HG02571 (cell line): ENCODE results near the gene NCOA7.
"Not testable (repeated sequence)": the region's sequence is repeated elsewhere in the genome, so short reads cannot be mapped to it uniquely, and the experiment has no call there.

Experiments used
- ATAC-seq: cut with Tn5 transposase; IDR thresholded peaks from one replicate; pipeline ENCODE4 v1.9.1; 2021; ENCODE audit warnings: mild to moderate bottlenecking, moderate library complexity; ENCODE audit not compliant: unreplicated experiment

The NCOA7 gene

DNA sequence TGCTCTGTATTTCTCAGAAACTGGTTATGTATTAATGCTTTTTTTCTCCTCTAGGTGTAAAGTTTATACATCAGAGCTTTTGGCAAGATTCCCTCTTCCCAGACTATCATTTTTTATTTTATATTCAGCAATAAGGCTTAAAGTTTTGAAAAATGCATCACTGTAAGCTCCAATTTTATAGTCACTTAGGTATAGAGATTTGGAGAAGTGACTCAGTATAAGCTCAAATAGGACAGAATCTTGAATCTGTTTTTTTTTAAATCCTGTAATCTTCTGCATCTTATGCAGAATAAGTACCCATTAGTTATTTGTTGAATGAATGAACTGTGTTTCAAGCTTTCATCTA, 1.0 kb downstream of the NCOA7 start:
- no peak for ATAC-seq

GRCh38 chr6:125792172-125792571, 1.4 kb downstream of the NCOA7 start:
- no peak for ATAC-seq

- no peak for ATAC-seq
Measured at GRCh38 chr6:125792680-125793079, 1.9 kb downstream of the NCOA7 start.

GRCh38 chr6:125793280-125793679, 2.5 kb downstream of the NCOA7 start:
- no peak for ATAC-seq

DNA sequence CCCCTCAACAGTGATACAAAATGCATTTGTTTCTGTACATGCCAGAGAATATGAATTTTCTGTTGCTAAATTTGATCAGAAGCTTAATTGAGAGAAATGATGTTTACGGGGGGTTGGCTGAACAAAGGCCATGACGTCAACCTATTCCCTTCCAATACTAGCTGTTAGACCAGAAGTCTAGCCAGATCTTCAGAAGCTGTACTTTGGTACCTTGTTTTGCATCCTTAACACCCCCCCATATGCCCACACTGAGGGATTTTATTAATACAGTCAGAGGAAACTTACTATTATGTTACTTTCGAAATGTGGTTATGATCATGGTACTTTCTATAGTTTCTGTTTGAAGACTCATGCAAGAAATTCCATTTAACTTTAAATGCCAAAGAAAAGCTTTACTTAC, 3.1 kb downstream of the NCOA7 start:
- ATAC-seq, result no peak

GRCh38 chr6:125794342-125795137, 3.8 kb downstream of the NCOA7 start:
- no peak for ATAC-seq

DNA sequence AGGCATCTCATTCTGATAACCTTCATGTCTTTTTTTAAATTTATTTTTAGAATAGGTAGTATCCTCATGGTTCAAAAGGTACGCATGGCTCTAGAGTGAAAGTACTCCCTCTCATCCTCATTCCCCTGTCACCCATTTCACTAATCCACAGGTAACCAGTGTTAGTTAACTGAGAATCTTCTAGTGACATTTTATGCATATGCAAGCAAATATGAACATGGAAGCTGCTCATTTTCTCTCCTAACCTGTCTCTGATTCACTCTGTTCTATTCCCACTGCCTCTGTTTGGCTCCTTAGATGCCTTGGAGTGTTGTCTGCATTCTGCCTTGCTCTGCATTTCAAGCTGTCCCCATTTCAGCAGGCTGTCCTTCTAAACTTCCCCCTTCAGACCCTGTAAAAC, 4.5 kb downstream of the NCOA7 start:
- ATAC-seq, result no peak

- ATAC-seq, result no peak
Measured at GRCh38 chr6:125797120-125797885, 6.5 kb downstream of the NCOA7 start.

- ATAC-seq, result no peak
Measured at GRCh38 chr6:125797886-125798444, 7.2 kb downstream of the NCOA7 start.

DNA sequence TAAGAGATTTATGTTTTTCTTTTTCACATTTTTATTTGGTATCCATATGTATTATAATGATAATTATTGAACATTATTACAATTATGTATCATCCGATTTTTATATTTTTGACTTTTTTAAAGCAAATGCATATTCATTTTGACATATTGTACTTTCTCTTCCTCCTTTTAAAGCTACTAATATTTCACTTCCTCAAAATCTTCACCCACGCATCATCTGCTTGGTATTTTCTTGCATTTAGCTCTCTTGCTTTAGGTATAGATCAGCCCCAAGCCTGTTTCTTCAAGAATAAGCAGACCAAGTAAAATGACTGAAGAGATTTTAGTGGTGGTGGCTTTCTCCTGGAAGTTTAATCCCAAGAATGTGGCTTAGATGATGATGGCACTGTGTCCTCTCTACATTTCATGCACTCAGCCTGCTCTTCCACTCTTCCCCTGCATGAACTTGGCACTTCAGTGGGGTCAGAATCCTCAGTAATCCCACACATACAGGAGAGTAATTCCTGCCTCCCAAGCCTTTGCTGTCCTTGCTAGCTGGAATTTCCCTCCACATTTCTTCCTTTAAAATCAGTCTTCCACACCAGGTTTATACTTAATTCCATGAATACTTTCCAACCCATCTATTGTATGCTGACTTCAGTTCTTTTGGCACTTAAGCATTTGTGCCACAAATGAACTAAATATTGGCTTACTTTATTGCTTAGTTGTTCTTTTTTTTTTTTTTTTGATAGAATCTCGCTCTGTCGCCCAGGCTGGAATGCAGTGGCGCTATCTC, 8.2 kb downstream of the NCOA7 start:
- peak; percentile 94 for ATAC-seq

- no peak for ATAC-seq
Measured at GRCh38 chr6:125802383-125802782, 11.6 kb downstream of the NCOA7 start.

- ATAC-seq, result no peak
Measured at GRCh38 chr6:125802943-125803377, 12.2 kb downstream of the NCOA7 start.

- ATAC-seq, result peak; percentile 54
Measured at GRCh38 chr6:125804264-125804663, 13.5 kb downstream of the NCOA7 start.

DNA sequence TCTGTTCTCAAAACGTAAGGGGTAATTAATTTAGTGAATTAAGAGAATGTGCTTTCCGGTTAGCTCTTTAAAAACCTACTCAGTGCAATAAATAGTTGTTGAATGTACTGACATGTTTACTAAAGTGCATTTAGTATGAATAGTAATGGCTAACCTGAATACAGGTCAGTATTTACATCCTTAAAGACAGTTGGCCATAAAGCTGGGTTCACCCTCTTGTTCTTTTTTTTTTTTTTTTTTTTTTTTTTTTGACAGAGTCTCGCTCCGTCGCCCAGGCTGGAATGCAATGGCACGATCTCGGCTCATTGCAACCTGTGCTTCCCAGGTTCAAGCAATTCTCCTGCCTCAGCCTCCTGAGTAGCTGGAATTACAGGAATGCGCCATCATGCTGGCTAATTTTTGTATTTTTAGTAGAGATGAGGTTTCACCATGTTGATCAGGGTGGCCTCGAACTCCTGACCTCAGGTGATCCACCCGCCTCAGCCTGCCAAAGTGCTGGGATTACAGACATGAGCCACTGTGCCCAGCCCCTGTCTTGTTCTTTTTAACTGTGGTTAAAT, 14.2 kb downstream of the NCOA7 start:
- ATAC-seq, result not testable (repeated sequence)

DNA sequence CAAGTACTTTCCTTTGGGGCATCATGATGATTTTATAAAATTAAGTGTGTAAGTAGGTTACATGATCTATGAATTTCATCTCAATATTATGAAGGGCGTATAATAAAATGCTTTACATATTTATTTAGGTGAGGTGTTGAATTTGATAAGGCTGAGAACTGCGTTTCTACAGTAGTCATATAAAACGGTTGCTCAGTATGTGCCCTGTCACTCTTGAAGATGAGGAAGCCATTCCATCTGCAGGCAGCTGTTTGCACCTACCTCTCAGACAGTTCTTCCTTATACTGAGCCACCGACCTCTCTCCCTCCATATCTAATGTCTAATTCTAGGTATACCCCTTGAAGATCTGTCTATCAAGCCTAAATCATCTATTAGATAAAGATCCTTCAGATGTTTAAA, 16.1 kb downstream of the NCOA7 start:
- no peak for ATAC-seq

DNA sequence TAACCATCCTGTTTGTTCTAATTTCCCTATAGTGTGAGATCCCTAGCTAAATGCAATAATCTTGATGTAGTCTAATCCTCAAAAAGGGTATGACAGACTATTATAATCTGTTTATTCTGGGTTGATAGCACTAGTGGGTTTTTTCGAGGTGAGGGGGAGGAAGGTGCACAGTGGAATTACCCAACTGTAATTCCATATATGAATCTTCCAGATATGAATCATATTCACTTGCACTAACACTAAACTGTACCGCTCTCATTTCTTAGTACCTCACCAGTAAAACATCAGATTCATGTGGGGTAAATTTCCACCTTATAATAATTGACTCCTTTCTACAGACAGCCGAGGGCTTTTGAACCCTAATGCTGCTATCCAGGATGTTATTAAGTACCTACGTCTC, 16.5 kb downstream of the NCOA7 start:
- peak; percentile 40 for ATAC-seq

DNA sequence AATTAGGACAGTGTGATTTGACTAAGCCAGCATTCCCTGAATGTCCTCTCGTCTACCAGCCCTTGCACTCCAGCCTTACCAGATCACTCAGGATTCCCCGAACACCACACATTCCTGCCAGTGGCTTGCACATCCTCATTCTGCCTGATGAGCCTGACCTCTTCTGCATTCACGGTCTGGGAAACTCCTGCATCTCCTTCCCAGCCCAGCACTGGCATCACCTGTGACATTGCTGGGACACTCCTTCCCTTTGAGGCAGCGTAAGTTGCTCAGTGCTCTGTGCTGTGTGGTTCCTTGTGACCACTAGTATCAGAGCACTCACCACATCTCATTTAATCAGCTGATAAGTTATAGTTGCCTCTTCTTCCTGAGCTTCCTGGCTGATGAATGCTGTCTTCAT, 17.3 kb downstream of the NCOA7 start:
- no peak for ATAC-seq

- ATAC-seq, result no peak
Measured at GRCh38 chr6:125808591-125808990, 17.8 kb downstream of the NCOA7 start.

GRCh38 chr6:125809570-125810170, 18.9 kb downstream of the NCOA7 start:
- ATAC-seq, result no peak

GRCh38 chr6:125810445-125810844, 19.7 kb downstream of the NCOA7 start:
- ATAC-seq, result no peak

DNA sequence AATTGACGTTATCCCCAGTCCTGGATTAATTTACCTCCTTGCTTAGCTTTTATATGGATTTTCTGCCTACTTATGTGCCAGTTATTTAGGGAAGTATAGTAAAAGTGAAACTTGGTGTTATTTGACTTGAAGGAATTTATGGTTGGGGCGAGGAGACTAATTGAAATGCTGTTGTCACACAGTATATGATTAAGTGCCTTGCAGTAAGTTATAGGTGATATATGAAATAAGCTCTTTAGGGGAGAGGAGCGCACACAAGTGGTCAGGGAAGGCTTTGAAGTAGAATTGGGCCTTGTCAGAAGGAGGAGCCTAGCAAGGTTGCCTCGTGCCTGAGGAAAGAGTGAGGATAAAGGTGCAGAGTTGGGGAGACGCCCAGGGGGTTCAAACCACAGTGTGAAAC, 20.5 kb downstream of the NCOA7 start:
- no peak for ATAC-seq
